Measurements from ENCODE around the gene PRLHR.

Gene PRLHR

GRCh38 chr10:118557946-118558345 is 37.5 kb downstream of the PRLHR start:
- no peak for DNase-seq

- DNase-seq, result no peak
Observed at GRCh38 chr10:118551535-118552100, 43.8 kb downstream of the PRLHR start.

GRCh38 chr10:118547282-118547681 is 48.2 kb downstream of the PRLHR start:
- DNase-seq, result no peak

GRCh38 chr10:118546479-118546878 is 49.0 kb downstream of the PRLHR start:
- DNase-seq, result no peak

- no peak for DNase-seq
Observed at GRCh38 chr10:118545381-118545780, 50.1 kb downstream of the PRLHR start.

- DNase-seq, result no peak
Observed at GRCh38 chr10:118544401-118544948, 51.0 kb downstream of the PRLHR start.

- no peak for DNase-seq
Observed at GRCh38 chr10:118543714-118544400, 51.6 kb downstream of the PRLHR start.

- no peak for DNase-seq
Observed at GRCh38 chr10:118542745-118543144, 52.7 kb downstream of the PRLHR start.

GRCh38 chr10:118542205-118542604 is 53.2 kb downstream of the PRLHR start:
- no peak for DNase-seq

- DNase-seq, result no peak
Observed at GRCh38 chr10:118541718-118542117, 53.7 kb downstream of the PRLHR start.

All from NCI-H446 treated with DMSO at 0.1 percent for 48 hours (cell line).